Measurements from ENCODE around the gene DEPDC4. TPM values are rescaled to one million over a fixed set of nuclear protein-coding genes. Genes with fewer than 3 reads are reported as not detected.

The DEPDC4 gene
- total RNA-seq, 1 donor from 2014 or later: 1.7 TPM

GRCh38 chr12:100258127-100258526 lies 8.8 kb downstream of the DEPDC4 start:
- H3K27ac ChIP-seq (ENCODE audit: low read depth, low read length): no peak overlapping the region
- Mint-ChIP-seq H3K36me3 (ENCODE audit: low read depth, unreplicated experiment) (no peaks in the 10 kb centered on the region), H3K9me3 (ENCODE audit: unreplicated experiment) (peaks cover 2% of the 10 kb centered on the region), H3K4me1 (ENCODE audit: low read depth, unreplicated experiment) (no peaks in the 10 kb centered on the region), H3K27ac (ENCODE audit: unreplicated experiment) (no peak overlapping the region), H3K4me3 (ENCODE audit: unreplicated experiment) (no peak overlapping the region), H3K27me3 (ENCODE audit: low read depth, unreplicated experiment) (no peaks in the 10 kb centered on the region)
- no peaks in the 10 kb centered on the region for H3K9me3 ChIP-seq (ENCODE audit: insufficient read depth, low read depth, low read length)
- no peaks in the 10 kb centered on the region for H4K20me1 ChIP-seq (ENCODE audit: insufficient read depth, low read length)
- no peak overlapping the region for H3K4me3 ChIP-seq (ENCODE audit: insufficient read depth, low read depth, low read length)
- no peaks in the 10 kb centered on the region for H3K4me1 ChIP-seq (ENCODE audit: insufficient read depth, low read length)
- H3K79me2 ChIP-seq (ENCODE audit: insufficient read depth, low read length): no peaks in the 10 kb centered on the region
- no peak overlapping the region for H2AFZ ChIP-seq (ENCODE audit: low read depth, low read length)
- H3K9ac ChIP-seq (ENCODE audit: low read length): no peak overlapping the region
- H3K36me3 ChIP-seq (ENCODE audit: insufficient read depth, low read length): no peaks in the 10 kb centered on the region
- TF ChIP-seq CTCF (IDR thresholded peaks at IDR 0.05; ENCODE audit: insufficient read depth, low read depth, low read length) (no peak), EZH2 (IDR thresholded peaks at IDR 0.05; ENCODE audit: insufficient read depth, low read length) (no peak)
- no peak overlapping the region for H3K4me2 ChIP-seq (ENCODE audit: low read length)
- FAIRE-seq (no peak), DNase-seq (ENCODE audit: low read depth) (no peak)
- H3K27me3 ChIP-seq (ENCODE audit: insufficient read depth, low read length): no peaks in the 10 kb centered on the region

- H3K4me1 Mint-ChIP-seq (ENCODE audit: low read depth, unreplicated experiment): no peaks in the 10 kb centered on the region
- no peaks in the 10 kb centered on the region for H3K79me2 ChIP-seq (ENCODE audit: insufficient read depth, low read length)
- no peaks in the 10 kb centered on the region for H3K36me3 ChIP-seq (ENCODE audit: insufficient read depth, low read length)
- H3K27me3 Mint-ChIP-seq (ENCODE audit: low read depth, unreplicated experiment): no peaks in the 10 kb centered on the region
- no peaks in the 10 kb centered on the region for H3K4me1 ChIP-seq (ENCODE audit: insufficient read depth, low read length)
- H3K9me3 ChIP-seq (ENCODE audit: insufficient read depth, low read depth, low read length): no peaks in the 10 kb centered on the region
- no peaks in the 10 kb centered on the region for H4K20me1 ChIP-seq (ENCODE audit: insufficient read depth, low read length)
- no peak overlapping the region for H3K4me3 ChIP-seq (ENCODE audit: insufficient read depth, low read depth, low read length)
- H3K27ac ChIP-seq (ENCODE audit: low read depth, low read length): no peak overlapping the region
- peaks cover 2% of the 10 kb centered on the region for H3K9me3 Mint-ChIP-seq (ENCODE audit: unreplicated experiment)
- H3K4me3 Mint-ChIP-seq (ENCODE audit: unreplicated experiment): no peak overlapping the region
- DNase-seq (ENCODE audit: low read depth) (no peak), FAIRE-seq (no peak)
- no peaks in the 10 kb centered on the region for H3K27me3 ChIP-seq (ENCODE audit: insufficient read depth, low read length)
- H3K27ac Mint-ChIP-seq (ENCODE audit: unreplicated experiment): no peak overlapping the region
- H3K36me3 Mint-ChIP-seq (ENCODE audit: low read depth, unreplicated experiment): no peaks in the 10 kb centered on the region
- H3K4me2 ChIP-seq (ENCODE audit: low read length): no peak overlapping the region
- no peak overlapping the region for H2AFZ ChIP-seq (ENCODE audit: low read depth, low read length)
- H3K9ac ChIP-seq (ENCODE audit: low read length): no peak overlapping the region
- TF ChIP-seq CTCF (IDR thresholded peaks at IDR 0.05; ENCODE audit: insufficient read depth, low read depth, low read length) (no peak), EZH2 (IDR thresholded peaks at IDR 0.05; ENCODE audit: insufficient read depth, low read length) (no peak)
These were observed 12.0 kb downstream of the DEPDC4 start for GRCh38 chr12:100254876-100255275.

GRCh38 chr12:100253437-100253836 lies 13.4 kb downstream of the DEPDC4 start:
- Histone ChIP-seq H3K4me3 (ENCODE audit: insufficient read depth, low read depth, low read length) (no peak overlapping the region), H3K4me2 (ENCODE audit: low read length) (no peak overlapping the region), H3K27ac (ENCODE audit: low read depth, low read length) (no peak overlapping the region), H3K36me3 (ENCODE audit: insufficient read depth, low read length) (no peaks in the 10 kb centered on the region), H3K9me3 (ENCODE audit: insufficient read depth, low read depth, low read length) (no peaks in the 10 kb centered on the region), H3K27me3 (ENCODE audit: insufficient read depth, low read length) (no peaks in the 10 kb centered on the region), H3K4me1 (ENCODE audit: insufficient read depth, low read length) (no peaks in the 10 kb centered on the region), H2AFZ (ENCODE audit: low read depth, low read length) (no peak overlapping the region), H4K20me1 (ENCODE audit: insufficient read depth, low read length) (no peaks in the 10 kb centered on the region), H3K9ac (ENCODE audit: low read length) (no peak overlapping the region), H3K79me2 (ENCODE audit: insufficient read depth, low read length) (no peaks in the 10 kb centered on the region)
- FAIRE-seq: no peak
- no peak for DNase-seq (ENCODE audit: low read depth)
- Mint-ChIP-seq H3K9me3 (ENCODE audit: unreplicated experiment) (peaks cover 2% of the 10 kb centered on the region), H3K27me3 (ENCODE audit: low read depth, unreplicated experiment) (no peaks in the 10 kb centered on the region), H3K27ac (ENCODE audit: unreplicated experiment) (no peak overlapping the region), H3K4me3 (ENCODE audit: unreplicated experiment) (no peak overlapping the region), H3K4me1 (ENCODE audit: low read depth, unreplicated experiment) (peaks cover 5% of the 10 kb centered on the region), H3K36me3 (ENCODE audit: low read depth, unreplicated experiment) (no peaks in the 10 kb centered on the region)
- no peak for TF ChIP-seq EZH2 (IDR thresholded peaks at IDR 0.05; ENCODE audit: insufficient read depth, low read length)
- no peak for TF ChIP-seq CTCF (IDR thresholded peaks at IDR 0.05; ENCODE audit: insufficient read depth, low read depth, low read length)

Measured in astrocyte (in vitro differentiated cells and primary cell).